ENCODE results near the gene SYTL3.

GRCh38 chr6:158783167-158783450, 133.3 kb downstream of the SYTL3 start:
- TF ChIP-seq SUZ12 (IDR thresholded peaks at IDR 0.05; ENCODE audit: extremely low read depth, insufficient read depth, insufficient read length) (no peak), ZNF274 (IDR thresholded peaks at IDR 0.05; ENCODE audit: low read depth, low read length) (no peak)

Measured in NT2/D1 (cell line).